ENCODE results near the gene SLC38A3. TPM values are rescaled to one million over a fixed set of nuclear protein-coding genes. Genes with fewer than 3 reads are reported as not detected.

Gene SLC38A3
- total RNA-seq, 2 donors from 2014 or later, result 2.4 to 7.9 TPM

- no peak for TF ChIP-seq CTCF (IDR thresholded peaks at IDR 0.05)
- DNase-seq (ENCODE audit: low spot score), result no peak
- H3K36me3 ChIP-seq, result no peaks in the 10 kb centered on the region
Observed at GRCh38 chr3:50183755-50184154, 21.3 kb upstream of the SLC38A3 start.

DNA sequence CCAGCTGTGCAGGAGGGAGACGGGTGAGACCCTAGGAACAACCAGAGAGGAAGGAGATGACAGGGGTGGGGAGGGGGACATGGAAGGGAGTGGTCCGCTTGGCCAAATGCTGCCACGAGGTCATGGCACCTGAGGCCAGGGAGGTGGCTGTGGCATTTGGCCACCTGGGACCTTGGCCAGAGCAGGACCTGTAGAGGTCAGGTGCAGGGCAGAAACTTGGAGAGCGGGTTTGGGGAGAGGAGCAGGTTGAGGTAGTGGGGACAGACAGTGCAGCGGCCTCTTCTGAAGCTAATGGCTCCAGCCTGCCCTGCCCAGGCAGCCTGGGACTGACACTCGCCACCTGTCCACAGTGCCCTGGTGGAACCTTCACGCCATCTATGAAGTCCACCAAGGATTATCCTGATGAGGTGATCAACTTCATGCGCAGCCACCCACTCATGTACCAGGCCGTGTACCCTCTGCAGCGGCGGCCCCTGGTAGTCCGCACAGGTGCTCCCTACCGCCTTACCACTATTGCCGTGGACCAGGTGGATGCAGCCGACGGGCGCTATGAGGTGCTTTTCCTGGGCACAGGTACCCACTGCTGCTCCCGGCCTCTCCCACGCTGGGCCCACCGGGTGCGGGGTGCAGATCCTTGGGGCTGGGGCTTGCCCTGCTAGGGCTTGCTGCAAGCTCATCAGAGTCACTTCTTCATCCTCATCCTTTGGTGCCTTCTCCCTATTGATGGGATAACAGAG, 20.7 kb upstream of the SLC38A3 start:
- H3K4me3 ChIP-seq, result no peak overlapping the region
- H3K27me3 ChIP-seq, result no peaks in the 10 kb centered on the region
- H3K9me3 ChIP-seq, result no peaks in the 10 kb centered on the region
- H3K36me3 ChIP-seq, result no peaks in the 10 kb centered on the region
- DNase-seq (ENCODE audit: low spot score), result no peak
- H3K4me1 ChIP-seq, result no peaks in the 10 kb centered on the region
- no peak for TF ChIP-seq CTCF (IDR thresholded peaks at IDR 0.05)
- H3K27ac ChIP-seq, result no peak overlapping the region

More at GRCh38 chr3:50183755-50184154, 21.3 kb upstream of the SLC38A3 start:
- Histone ChIP-seq H3K27me3 (no peaks in the 10 kb centered on the region), H3K4me1 (no peaks in the 10 kb centered on the region), H3K27ac (no peak overlapping the region), H3K4me3 (no peak overlapping the region), H3K9me3 (no peaks in the 10 kb centered on the region)

DNA sequence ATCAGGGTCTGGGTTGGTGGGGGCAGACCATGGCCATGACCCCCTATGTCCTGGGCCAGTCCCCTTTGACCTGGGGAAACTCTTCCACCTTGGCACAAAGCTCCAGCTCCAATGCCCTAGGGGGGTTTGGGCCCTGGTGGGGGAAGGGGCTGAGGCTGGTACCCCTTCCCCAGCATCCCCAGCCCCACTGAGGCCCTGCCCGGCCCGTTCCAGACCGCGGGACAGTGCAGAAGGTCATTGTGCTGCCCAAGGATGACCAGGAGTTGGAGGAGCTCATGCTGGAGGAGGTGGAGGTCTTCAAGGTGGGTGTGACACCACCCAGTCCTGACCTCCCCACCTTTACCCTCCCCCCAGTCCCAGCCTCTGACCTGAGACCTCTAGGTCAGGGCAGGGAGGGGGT, 19.8 kb upstream of the SLC38A3 start:
- no peaks in the 10 kb centered on the region for H3K36me3 ChIP-seq
- no peak for DNase-seq (ENCODE audit: low spot score)
- no peaks in the 10 kb centered on the region for H3K4me1 ChIP-seq
- no peaks in the 10 kb centered on the region for H3K27me3 ChIP-seq
- no peak overlapping the region for H3K4me3 ChIP-seq
- H3K9me3 ChIP-seq, result no peaks in the 10 kb centered on the region
- TF ChIP-seq CTCF (IDR thresholded peaks at IDR 0.05), result no peak
- no peak overlapping the region for H3K27ac ChIP-seq

DNA sequence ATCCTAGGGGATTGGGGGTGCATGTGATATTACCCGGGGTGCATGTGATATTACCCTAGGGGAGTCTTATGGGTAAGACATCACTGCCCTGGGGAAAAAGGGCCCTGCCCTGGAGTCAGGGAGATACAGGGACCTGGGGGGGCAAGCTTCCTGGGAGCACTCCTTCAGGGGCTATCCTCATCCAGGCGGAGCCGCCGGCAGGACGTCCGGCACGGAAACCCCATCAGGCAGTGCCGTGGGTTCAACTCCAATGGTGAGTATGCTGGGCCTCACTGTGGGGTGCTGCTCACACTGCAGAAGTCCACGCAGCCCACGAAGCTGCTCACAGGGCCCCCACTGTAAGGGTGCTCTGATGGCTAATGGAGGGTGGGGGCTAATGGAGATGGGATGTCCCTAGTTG, 19.0 kb upstream of the SLC38A3 start:
- H3K9me3 ChIP-seq, result no peaks in the 10 kb centered on the region
- H3K36me3 ChIP-seq, result no peaks in the 10 kb centered on the region
- H3K27me3 ChIP-seq, result no peaks in the 10 kb centered on the region
- H3K27ac ChIP-seq, result no peak overlapping the region
- no peaks in the 10 kb centered on the region for H3K4me1 ChIP-seq
- no peak for TF ChIP-seq CTCF (IDR thresholded peaks at IDR 0.05)
- DNase-seq (ENCODE audit: low spot score), result no peak
- no peak overlapping the region for H3K4me3 ChIP-seq

DNA sequence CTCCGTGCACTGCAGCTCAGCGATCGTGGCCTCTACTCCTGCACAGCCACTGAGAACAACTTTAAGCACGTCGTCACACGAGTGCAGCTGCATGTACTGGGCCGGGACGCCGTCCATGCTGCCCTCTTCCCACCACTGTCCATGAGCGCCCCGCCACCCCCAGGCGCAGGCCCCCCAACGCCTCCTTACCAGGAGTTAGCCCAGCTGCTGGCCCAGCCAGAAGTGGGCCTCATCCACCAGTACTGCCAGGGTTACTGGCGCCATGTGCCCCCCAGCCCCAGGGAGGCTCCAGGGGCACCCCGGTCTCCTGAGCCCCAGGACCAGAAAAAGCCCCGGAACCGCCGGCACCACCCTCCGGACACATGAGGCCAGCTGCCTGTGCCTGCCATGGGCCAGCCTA, 17.3 kb upstream of the SLC38A3 start:
- no peak overlapping the region for H3K4me3 ChIP-seq
- no peaks in the 10 kb centered on the region for H3K36me3 ChIP-seq
- H3K4me1 ChIP-seq, result peaks cover 0 to 4% of the 10 kb centered on the region in 2 donors
- no peaks in the 10 kb centered on the region for H3K9me3 ChIP-seq
- H3K27me3 ChIP-seq, result no peaks in the 10 kb centered on the region
- H3K27ac ChIP-seq, result no peak overlapping the region
- no peak for TF ChIP-seq CTCF (IDR thresholded peaks at IDR 0.05)
- no peak for DNase-seq (ENCODE audit: low spot score)

DNA sequence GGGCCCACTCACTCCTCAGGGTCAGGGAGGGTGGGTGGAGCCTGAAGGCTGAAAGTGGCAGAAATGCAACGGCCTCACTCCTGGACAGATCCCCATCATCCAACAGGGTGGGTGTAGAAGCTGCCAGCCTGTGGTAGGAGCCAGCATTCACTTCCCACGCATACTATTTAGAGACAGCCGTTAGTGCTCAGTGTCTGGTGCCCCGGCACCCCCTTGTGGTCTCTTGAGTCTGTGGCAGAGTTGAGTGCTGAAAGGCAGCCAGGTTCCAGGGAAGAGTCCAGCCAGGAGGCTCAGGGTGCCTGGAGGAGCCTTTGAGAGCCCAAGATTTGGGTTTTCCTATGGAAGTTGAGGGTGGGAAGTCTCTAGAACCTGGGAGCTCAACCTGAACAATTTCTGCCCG, 15.8 kb upstream of the SLC38A3 start:
- H3K27me3 ChIP-seq, result peaks cover 11 to 15% of the 10 kb centered on the region in 2 donors
- DNase-seq (ENCODE audit: low spot score), result peak; percentile 76
- H3K27ac ChIP-seq, result no peak overlapping the region
- TF ChIP-seq CTCF (IDR thresholded peaks at IDR 0.05), result peak; percentile 49 to 83
- H3K4me1 ChIP-seq, result peaks cover 0 to 19% of the 10 kb centered on the region in 2 donors
- no peaks in the 10 kb centered on the region for H3K9me3 ChIP-seq
- H3K36me3 ChIP-seq, result no peaks in the 10 kb centered on the region
- H3K4me3 ChIP-seq, result no peak overlapping the region
